Natural killer cell treated with Interleukin-12 subunit alpha and Interleukin-12 subunit beta and Interleukin-15 and Interleukin-18, amount 100 ng/mL, for 72 hours (primary cell): Measurements from ENCODE around the gene ANKRD34A. TPM values are rescaled to one million over a fixed set of nuclear protein-coding genes. Genes with fewer than 3 reads are reported as not detected.

Experiments used
- ATAC-seq, 2 donors: fragments of 150-1000 bp; cut with Tn5 transposase in 1 of 2; sonication (Bioruptor Pico), chemical (Tn5 transposase) in 1 of 2; 2 replicates each; pipeline ENCODE4 v1.10.0; 2021
- DNase-seq: peaks from one replicate; pipeline ENCODE4 v3.0.0; 2022; ENCODE audit warnings: low spot score
- H3K27ac Mint-ChIP-seq, 2 donors: 1 replicate in 1 of 2; 2 replicates in 1 of 2; pipeline ENCODE4 v1.8.0; 2022; ENCODE audit warnings: mixed read lengths in 2 of 2, mild to moderate bottlenecking in 1 of 2, moderate library complexity in 1 of 2
- H3K27me3 Mint-ChIP-seq, 2 donors: 1 replicate in 1 of 2; 2 replicates in 1 of 2; pipeline ENCODE4 v1.8.0; 2022; ENCODE audit warnings: mixed read lengths in 2 of 2
- H3K36me3 Mint-ChIP-seq: one replicate; pipeline ENCODE4 v1.8.0; 2022; ENCODE audit warnings: mixed read lengths
- H3K4me1 Mint-ChIP-seq, 2 donors: 1 replicate in 1 of 2; 2 replicates in 1 of 2; pipeline ENCODE4 v1.8.0; 2022; ENCODE audit warnings: low read depth in 2 of 2, mixed read lengths in 2 of 2, mild to moderate bottlenecking in 1 of 2
- H3K4me3 Mint-ChIP-seq: one replicate; pipeline ENCODE4 v1.8.0; 2022; ENCODE audit warnings: mixed read lengths
- H3K9me3 Mint-ChIP-seq: 2 replicates; pipeline ENCODE4 v1.8.0; 2022; ENCODE audit warnings: mixed read lengths
- total RNA-seq, 2 donors: library from RNA; stranded (reverse); gene quantifications; one replicate each; pipeline ENCODE4 v1.2.3, GENCODE V29; 2022

The ANKRD34A gene
- total RNA-seq, 2 donors from 2014 or later = 1.6 to 9.1 TPM

GRCh38 chr1:145956781-145957442 is 7.5 kb downstream of the ANKRD34A start:
- no peak for DNase-seq
- peak overlapping the region; percentile 90 for H3K4me3 Mint-ChIP-seq
- ATAC-seq = no peak
- H3K27ac Mint-ChIP-seq = peak overlapping the region; percentile 63 to 86
- no peaks in the 10 kb centered on the region for H3K9me3 Mint-ChIP-seq
- H3K4me1 Mint-ChIP-seq = peaks cover 53 to 73% of the 10 kb centered on the region in 2 donors
- peaks cover under 1% of the 10 kb centered on the region for H3K36me3 Mint-ChIP-seq
- H3K27me3 Mint-ChIP-seq = no peaks in the 10 kb centered on the region

- peaks cover 5% of the 10 kb centered on the region for H3K36me3 Mint-ChIP-seq
Measured at GRCh38 chr1:145956361-145956760, 8.0 kb downstream of the ANKRD34A start.

GRCh38 chr1:145955436-145955835 is 8.9 kb downstream of the ANKRD34A start:
- Mint-ChIP-seq H3K9me3 (no peaks in the 10 kb centered on the region), H3K27me3 (no peaks in the 10 kb centered on the region), H3K27ac (no peak overlapping the region), H3K4me1 (peaks cover 55 to 74% of the 10 kb centered on the region in 2 donors), H3K36me3 (peaks cover 5% of the 10 kb centered on the region), H3K4me3 (peak overlapping the region; percentile 90)
- DNase-seq (no peak), ATAC-seq (no peak)

More at GRCh38 chr1:145956361-145956760, 8.0 kb downstream of the ANKRD34A start:
- peaks cover 55 to 73% of the 10 kb centered on the region in 2 donors for H3K4me1 Mint-ChIP-seq
- H3K27ac Mint-ChIP-seq = peak overlapping the region; percentile 63 to 86
- H3K4me3 Mint-ChIP-seq = peak overlapping the region; percentile 90
- no peaks in the 10 kb centered on the region for H3K9me3 Mint-ChIP-seq
- H3K27me3 Mint-ChIP-seq = no peaks in the 10 kb centered on the region
- DNase-seq (no peak), ATAC-seq (no peak)

GRCh38 chr1:145953861-145954260 is 10.5 kb downstream of the ANKRD34A start:
- Mint-ChIP-seq H3K27me3 (no peaks in the 10 kb centered on the region), H3K27ac (no peak overlapping the region), H3K36me3 (peaks cover 5% of the 10 kb centered on the region)

GRCh38 chr1:145952903-145953302 is 11.5 kb downstream of the ANKRD34A start:
- no peaks in the 10 kb centered on the region for H3K27me3 Mint-ChIP-seq
- H3K4me1 Mint-ChIP-seq = peaks cover 53 to 59% of the 10 kb centered on the region in 2 donors
- H3K4me3 Mint-ChIP-seq = no peak overlapping the region
- no peak for DNase-seq
- H3K36me3 Mint-ChIP-seq = peaks cover 5% of the 10 kb centered on the region
- H3K27ac Mint-ChIP-seq = no peak overlapping the region
- H3K9me3 Mint-ChIP-seq = no peaks in the 10 kb centered on the region
- no peak for ATAC-seq

More at GRCh38 chr1:145953861-145954260, 10.5 kb downstream of the ANKRD34A start:
- Mint-ChIP-seq H3K9me3 (no peaks in the 10 kb centered on the region), H3K4me1 (peaks cover 57 to 68% of the 10 kb centered on the region in 2 donors), H3K4me3 (no peak overlapping the region)
- ATAC-seq = no peak
- DNase-seq = no peak

GRCh38 chr1:145951526-145951925 is 12.8 kb downstream of the ANKRD34A start:
- no peak for DNase-seq
- Mint-ChIP-seq H3K27ac (no peak overlapping the region), H3K36me3 (peaks cover 5% of the 10 kb centered on the region), H3K9me3 (no peaks in the 10 kb centered on the region), H3K27me3 (no peaks in the 10 kb centered on the region), H3K4me1 (peaks cover 45 to 50% of the 10 kb centered on the region in 2 donors), H3K4me3 (no peak overlapping the region)
- no peak for ATAC-seq

GRCh38 chr1:145949219-145949618 is 15.2 kb downstream of the ANKRD34A start:
- Mint-ChIP-seq H3K36me3 (peaks cover 5% of the 10 kb centered on the region), H3K27ac (peak overlapping the region in 1 of 2 donors; percentile 11)
- no peak for DNase-seq

GRCh38 chr1:145947551-145947950 is 16.8 kb downstream of the ANKRD34A start:
- H3K4me3 Mint-ChIP-seq = no peak overlapping the region
- no peak overlapping the region for H3K27ac Mint-ChIP-seq
- peaks cover 23 to 31% of the 10 kb centered on the region in 2 donors for H3K4me1 Mint-ChIP-seq
- ATAC-seq (no peak), DNase-seq (no peak)
- H3K9me3 Mint-ChIP-seq = no peaks in the 10 kb centered on the region
- H3K27me3 Mint-ChIP-seq = no peaks in the 10 kb centered on the region
- peaks cover 11% of the 10 kb centered on the region for H3K36me3 Mint-ChIP-seq

More at GRCh38 chr1:145949219-145949618, 15.2 kb downstream of the ANKRD34A start:
- Mint-ChIP-seq H3K9me3 (no peaks in the 10 kb centered on the region), H3K4me3 (no peak overlapping the region), H3K27me3 (no peaks in the 10 kb centered on the region), H3K4me1 (peaks cover 28 to 29% of the 10 kb centered on the region in 2 donors)
- ATAC-seq = no peak

GRCh38 chr1:145946477-145946986 is 17.8 kb downstream of the ANKRD34A start:
- Mint-ChIP-seq H3K27me3 (no peaks in the 10 kb centered on the region), H3K27ac (no peak overlapping the region), H3K9me3 (no peaks in the 10 kb centered on the region), H3K4me3 (no peak overlapping the region), H3K36me3 (peaks cover 12% of the 10 kb centered on the region), H3K4me1 (peaks cover 15 to 27% of the 10 kb centered on the region in 2 donors)
- DNase-seq = no peak
- ATAC-seq = no peak

GRCh38 chr1:145944532-145944931 is 19.8 kb downstream of the ANKRD34A start:
- ATAC-seq (no peak), DNase-seq (no peak)
- H3K27ac Mint-ChIP-seq = no peak overlapping the region
- no peaks in the 10 kb centered on the region for H3K9me3 Mint-ChIP-seq
- peaks cover 11% of the 10 kb centered on the region for H3K36me3 Mint-ChIP-seq
- H3K4me1 Mint-ChIP-seq = peaks cover 5 to 12% of the 10 kb centered on the region in 2 donors
- no peak overlapping the region for H3K4me3 Mint-ChIP-seq
- H3K27me3 Mint-ChIP-seq = no peaks in the 10 kb centered on the region

GRCh38 chr1:145942871-145943270 is 21.5 kb downstream of the ANKRD34A start:
- H3K36me3 Mint-ChIP-seq = peaks cover 11% of the 10 kb centered on the region

GRCh38 chr1:145942405-145942804 is 22.0 kb downstream of the ANKRD34A start:
- no peak overlapping the region for H3K27ac Mint-ChIP-seq
- peaks cover 11% of the 10 kb centered on the region for H3K36me3 Mint-ChIP-seq
- DNase-seq = no peak
- no peaks in the 10 kb centered on the region for H3K27me3 Mint-ChIP-seq
- H3K4me3 Mint-ChIP-seq = no peak overlapping the region
- peaks cover 0 to 3% of the 10 kb centered on the region in 2 donors for H3K4me1 Mint-ChIP-seq
- no peaks in the 10 kb centered on the region for H3K9me3 Mint-ChIP-seq
- no peak for ATAC-seq

More at GRCh38 chr1:145942871-145943270, 21.5 kb downstream of the ANKRD34A start:
- H3K4me1 Mint-ChIP-seq = peaks cover 0 to 3% of the 10 kb centered on the region in 2 donors
- H3K4me3 Mint-ChIP-seq = no peak overlapping the region
- H3K9me3 Mint-ChIP-seq = no peaks in the 10 kb centered on the region
- DNase-seq (no peak), ATAC-seq (no peak)
- peak overlapping the region in 1 of 2 donors; percentile 52 for H3K27ac Mint-ChIP-seq
- no peaks in the 10 kb centered on the region for H3K27me3 Mint-ChIP-seq

GRCh38 chr1:145937436-145937835 is 26.9 kb downstream of the ANKRD34A start:
- peaks cover 11% of the 10 kb centered on the region for H3K36me3 Mint-ChIP-seq
- H3K27ac Mint-ChIP-seq = no peak overlapping the region
- H3K4me3 Mint-ChIP-seq = no peak overlapping the region
- DNase-seq (no peak), ATAC-seq (no peak)
- H3K27me3 Mint-ChIP-seq = no peaks in the 10 kb centered on the region
- H3K9me3 Mint-ChIP-seq = no peaks in the 10 kb centered on the region
- H3K4me1 Mint-ChIP-seq = peaks cover 11 to 16% of the 10 kb centered on the region in 2 donors

- DNase-seq (no peak), ATAC-seq (peak in 1 of 2 donors; percentile 27)
- Mint-ChIP-seq H3K4me3 (no peak overlapping the region), H3K27me3 (no peaks in the 10 kb centered on the region), H3K36me3 (peaks cover 6% of the 10 kb centered on the region), H3K27ac (no peak overlapping the region), H3K4me1 (peaks cover 18 to 19% of the 10 kb centered on the region in 2 donors), H3K9me3 (no peaks in the 10 kb centered on the region)
Measured at GRCh38 chr1:145936247-145936646, 28.1 kb downstream of the ANKRD34A start.
